Activated CD4-positive, CD25-positive, alpha-beta regulatory T cell treated with anti-CD3 and anti-CD28 coated beads, Interleukin-2, amount 50 U/mL, for 72 hours (primary cell): ENCODE results near the gene LTBR.

Experiments
- DNase-seq: peaks from one replicate; pipeline ENCODE4 v3.0.0; 2021

The LTBR gene

GRCh38 chr12:6430124-6430989 is 46.4 kb downstream of the LTBR start:
- no peak for DNase-seq

GRCh38 chr12:6432991-6433390 is 49.0 kb downstream of the LTBR start:
- no peak for DNase-seq

- peak; percentile 47 for DNase-seq
These were observed 50.5 kb downstream of the LTBR start for GRCh38 chr12:6434205-6435140.

GRCh38 chr12:6435961-6436715 is 52.2 kb downstream of the LTBR start:
- no peak for DNase-seq

GRCh38 chr12:6437586-6437985 is 53.6 kb downstream of the LTBR start:
- peak; percentile 9 for DNase-seq

GRCh38 chr12:6438345-6438744 is 54.4 kb downstream of the LTBR start:
- DNase-seq = no peak

GRCh38 chr12:6440391-6440790 is 56.4 kb downstream of the LTBR start:
- DNase-seq = no peak
